Nephron (organoid): ENCODE measurements around the gene SYN1.

Experiments
- H3K27ac Mint-ChIP-seq, 3 experiments: 2 replicates each; pipeline ENCODE4 v1.8.0; 2020; ENCODE audit warnings: mixed read lengths in 3 of 3, mild to moderate bottlenecking in 2 of 3, moderate library complexity in 1 of 3
- H3K27me3 Mint-ChIP-seq: 2 replicates; pipeline ENCODE4 v1.8.0; 2021; ENCODE audit warnings: low read depth, mild to moderate bottlenecking, moderate library complexity, mixed read lengths
- H3K36me3 Mint-ChIP-seq: 2 replicates; pipeline ENCODE4 v1.8.0; 2020; ENCODE audit warnings: low read depth, mixed read lengths
- H3K4me1 Mint-ChIP-seq: 2 replicates; pipeline ENCODE4 v1.8.0; 2020; ENCODE audit warnings: mixed read lengths
- H3K4me3 Mint-ChIP-seq, 3 experiments: 2 replicates each; pipeline ENCODE4 v1.8.0; 2020; ENCODE audit warnings: mild to moderate bottlenecking in 3 of 3, mixed read lengths in 3 of 3, moderate library complexity in 2 of 3
- H3K9me3 Mint-ChIP-seq: 2 replicates; pipeline ENCODE4 v1.8.0; 2020; ENCODE audit warnings: mixed read lengths
- CTCF ChIP-seq, 3 experiments: fragments of 200-600 bp; sonication (generic); IDR thresholded peaks; one replicate each; pipeline ENCODE4 v1.5.0; 2021; ENCODE audit warnings: antibody characterized with exemption in 3 of 3; ENCODE audit not compliant: unreplicated experiment in 3 of 3

SYN1 gene

GRCh38 chrX:47620303-47620685 is 637 bp upstream of the SYN1 start:
- Mint-ChIP-seq H3K36me3 (no peaks in the 10 kb centered on the region), H3K4me3 (peak overlapping the region in 2 of 3 experiments; percentile 26 to 36), H3K9me3 (peaks cover 25% of the 10 kb centered on the region), H3K4me1 (no peaks in the 10 kb centered on the region), H3K27me3 (peaks cover 54% of the 10 kb centered on the region), H3K27ac (no peak overlapping the region)
- TF ChIP-seq CTCF (IDR thresholded peaks at IDR 0.05; ENCODE audit: unreplicated experiment in 3 of 3): no peak

DNA sequence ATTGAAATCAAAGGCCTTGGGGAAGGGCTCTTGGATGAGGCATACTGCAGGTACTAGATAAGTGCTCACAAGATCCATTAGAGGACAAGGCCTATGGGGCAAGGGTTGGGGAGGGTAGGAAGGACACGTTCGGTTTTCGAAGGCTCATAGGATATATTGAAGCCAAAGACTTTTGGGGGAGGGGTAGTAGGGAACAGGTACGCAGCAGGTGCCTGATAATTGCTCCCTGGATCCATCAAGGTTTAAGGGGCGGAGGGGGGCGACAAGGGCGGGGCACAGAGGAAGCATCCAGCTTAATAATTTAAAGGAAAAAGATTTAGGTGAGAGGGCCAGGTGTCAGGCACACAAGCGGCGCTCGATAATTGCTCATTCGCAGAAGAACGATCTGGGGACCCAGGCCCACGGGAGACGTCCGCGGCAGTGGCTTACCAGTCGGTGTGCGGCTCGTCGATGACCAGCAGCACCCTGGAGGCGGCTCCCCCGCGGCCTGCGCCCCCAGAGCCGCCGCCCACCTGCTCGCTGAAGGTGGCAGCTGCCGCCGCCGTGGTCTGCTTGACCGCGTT is 653 bp downstream of the SYN1 start:
- no peak for TF ChIP-seq CTCF (IDR thresholded peaks at IDR 0.05; ENCODE audit: unreplicated experiment in 3 of 3)
- Mint-ChIP-seq H3K4me3 (peak overlapping the region; percentile 57 to 70 (median 69)), H3K9me3 (peaks cover 25% of the 10 kb centered on the region), H3K4me1 (no peaks in the 10 kb centered on the region), H3K27ac (no peak overlapping the region), H3K36me3 (no peaks in the 10 kb centered on the region), H3K27me3 (peaks cover 56% of the 10 kb centered on the region)

GRCh38 chrX:47614618-47615017 is 5.0 kb downstream of the SYN1 start:
- H3K4me3 Mint-ChIP-seq: no peak overlapping the region
- peaks cover 22% of the 10 kb centered on the region for H3K9me3 Mint-ChIP-seq
- no peak overlapping the region for H3K27ac Mint-ChIP-seq
- H3K27me3 Mint-ChIP-seq: peaks cover 19% of the 10 kb centered on the region
- no peaks in the 10 kb centered on the region for H3K4me1 Mint-ChIP-seq
- TF ChIP-seq CTCF (IDR thresholded peaks at IDR 0.05; ENCODE audit: unreplicated experiment in 3 of 3): no peak
- H3K36me3 Mint-ChIP-seq: no peaks in the 10 kb centered on the region

GRCh38 chrX:47613082-47613481 is 6.6 kb downstream of the SYN1 start:
- no peak for TF ChIP-seq CTCF (IDR thresholded peaks at IDR 0.05; ENCODE audit: unreplicated experiment in 3 of 3)
- peaks cover 11% of the 10 kb centered on the region for H3K27me3 Mint-ChIP-seq
- H3K4me1 Mint-ChIP-seq: no peaks in the 10 kb centered on the region
- H3K36me3 Mint-ChIP-seq: no peaks in the 10 kb centered on the region
- no peak overlapping the region for H3K4me3 Mint-ChIP-seq
- no peak overlapping the region for H3K27ac Mint-ChIP-seq
- peaks cover 14% of the 10 kb centered on the region for H3K9me3 Mint-ChIP-seq

DNA sequence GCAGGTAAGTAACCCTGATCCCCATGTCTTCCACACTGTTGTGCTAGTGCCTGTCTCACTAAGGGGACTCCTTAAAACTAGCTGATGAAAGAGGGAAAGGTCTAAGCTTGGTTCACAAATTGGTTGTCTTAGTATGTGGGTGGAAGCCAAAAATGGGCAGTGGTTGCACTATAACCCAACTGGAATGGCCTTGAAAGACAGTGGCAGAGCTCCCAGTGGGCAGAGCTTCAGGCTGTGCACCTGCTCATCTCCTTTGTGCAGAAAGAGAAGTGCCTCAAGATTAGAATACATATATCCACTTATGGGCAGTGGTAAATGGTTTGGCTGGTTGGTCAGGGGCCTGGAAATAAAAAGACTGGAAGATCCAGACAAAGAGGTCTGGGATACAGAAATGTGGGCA is 7.2 kb downstream of the SYN1 start:
- TF ChIP-seq CTCF (IDR thresholded peaks at IDR 0.05; ENCODE audit: unreplicated experiment in 3 of 3): no peak

GRCh38 chrX:47611926-47612325 is 7.7 kb downstream of the SYN1 start:
- H3K4me1 Mint-ChIP-seq: no peaks in the 10 kb centered on the region
- H3K4me3 Mint-ChIP-seq: no peak overlapping the region
- peaks cover 4% of the 10 kb centered on the region for H3K27me3 Mint-ChIP-seq
- no peak for TF ChIP-seq CTCF (IDR thresholded peaks at IDR 0.05; ENCODE audit: unreplicated experiment in 3 of 3)
- H3K36me3 Mint-ChIP-seq: no peaks in the 10 kb centered on the region
- H3K27ac Mint-ChIP-seq: no peak overlapping the region
- peaks cover 7% of the 10 kb centered on the region for H3K9me3 Mint-ChIP-seq

More for the DNA sequence above, 7.2 kb downstream of the SYN1 start:
- H3K4me3 Mint-ChIP-seq: no peak overlapping the region
- no peaks in the 10 kb centered on the region for H3K4me1 Mint-ChIP-seq
- no peaks in the 10 kb centered on the region for H3K36me3 Mint-ChIP-seq
- H3K27ac Mint-ChIP-seq: no peak overlapping the region
- H3K27me3 Mint-ChIP-seq: peaks cover 5% of the 10 kb centered on the region
- peaks cover 7% of the 10 kb centered on the region for H3K9me3 Mint-ChIP-seq
